Fibroblast of lung (primary cell): ENCODE measurements around the gene GRID1. TPM values are rescaled to one million over a fixed set of nuclear protein-coding genes. Genes with fewer than 3 reads are reported as not detected.

Experiments used
- DNase-seq, 2 donors: peaks; one replicate each; pipeline versions ENCODE4 v3.0.0 to v3.0.0-alpha.2; 2010; ENCODE audit warnings: low read depth in 2 of 2
- H2AFZ ChIP-seq: 2 replicates; pipeline ENCODE4 v1.5.1; 2012; ENCODE audit warnings: low read length, control low read depth, inconsistent platforms
- H3K27ac ChIP-seq: 2 replicates; pipeline ENCODE4 v1.5.1; 2011; ENCODE audit warnings: low read length, control low read depth; ENCODE audit not compliant: insufficient read depth
- H3K27me3 ChIP-seq: 2 replicates; pipeline ENCODE4 v1.5.1; 2011; ENCODE audit warnings: mild to moderate bottlenecking, low read length; ENCODE audit not compliant: control insufficient read depth, insufficient read depth
- H3K36me3 ChIP-seq: 2 replicates; pipeline ENCODE4 v1.5.1; 2011; ENCODE audit warnings: low read length; ENCODE audit not compliant: control insufficient read depth, insufficient read depth
- H3K4me1 ChIP-seq: 2 replicates; pipeline ENCODE4 v1.5.1; 2011; ENCODE audit warnings: low read length; ENCODE audit not compliant: control insufficient read depth, insufficient read depth; ENCODE audit errors: extremely low read depth
- H3K4me2 ChIP-seq: 2 replicates; pipeline ENCODE4 v1.5.1; 2011; ENCODE audit warnings: low read length, control low read depth; ENCODE audit not compliant: insufficient read depth; ENCODE audit errors: extremely low read depth
- H3K4me3 ChIP-seq, 4 experiments: fragments of 200-600 bp in 1 of 4; sonication (generic) in 1 of 4; replicated peaks in 1 of 4; 2 replicates each; pipeline ENCODE4 v1.5.1; 2011 to 2016; ENCODE audit warnings: low read length in 4 of 4, low read depth in 3 of 4, mild to moderate bottlenecking in 3 of 4, control low read depth in 2 of 4, inconsistent platforms in 1 of 4, mixed read lengths in 1 of 4; ENCODE audit not compliant: insufficient read depth in 1 of 4; ENCODE audit errors: control extremely low read depth in 1 of 4
- H3K79me2 ChIP-seq: 2 replicates; pipeline ENCODE4 v1.5.1; 2012; ENCODE audit warnings: mild to moderate bottlenecking, low read length, inconsistent platforms; ENCODE audit not compliant: control insufficient read depth, insufficient read depth
- H3K9ac ChIP-seq: 2 replicates; pipeline ENCODE4 v1.5.1; 2011; ENCODE audit warnings: mild to moderate bottlenecking, low read length, control low read depth; ENCODE audit not compliant: insufficient read depth
- H3K9me3 ChIP-seq: 2 replicates; pipeline ENCODE4 v1.5.1; 2012; ENCODE audit warnings: low read depth, low read length; ENCODE audit not compliant: control insufficient read depth, insufficient read depth
- H4K20me1 ChIP-seq: 2 replicates; pipeline ENCODE4 v1.5.1; 2011; ENCODE audit warnings: low read length; ENCODE audit not compliant: control insufficient read depth, insufficient read depth; ENCODE audit errors: extremely low read depth
- CTCF ChIP-seq, 2 donors: IDR thresholded peaks in 1 of 2; conservative IDR thresholded peaks in 1 of 2; 1 replicate in 1 of 2; 2 replicates in 1 of 2; pipeline ENCODE4 v1.5.1; 2011 to 2012; ENCODE audit warnings: low read length in 2 of 2, control low read depth in 1 of 2, inconsistent platforms in 1 of 2, low read depth in 1 of 2, mild to moderate bottlenecking in 1 of 2
- EZH2 ChIP-seq: IDR thresholded peaks from 2 replicates; pipeline ENCODE4 v1.5.1; 2012; ENCODE audit warnings: low read length, control low read depth, mild to moderate bottlenecking; ENCODE audit errors: missing control alignments
- polyA plus RNA-seq, 2 donors: library from polyadenylated mRNA; depleted of rRNA in 1 of 2; stranded (reverse) in 1 of 2; unstranded in 1 of 2; fragments of >200 nt; gene quantifications; 2 replicates each; pipeline ENCODE4 v1.2.1, GENCODE V29; 2011 to 2012; ENCODE audit warnings: missing spikeins in 1 of 2
- total RNA-seq: library from RNA; depleted of rRNA; stranded (reverse); fragments of >200 nt; gene quantifications from 2 replicates; pipeline ENCODE4 v1.2.1, GENCODE V29; 2014

Gene GRID1
- total and polyA plus RNA-seq, 2 donors (not counting 1 experiment from before 2014, with no cell fraction given): 0.03 to 0.33 TPM

GRCh38 chr10:86091216-86091615 lies 275.4 kb downstream of the GRID1 start:
- H3K27me3 ChIP-seq: no peaks in the 10 kb centered on the region
- no peaks in the 10 kb centered on the region for H3K79me2 ChIP-seq
- H3K27ac ChIP-seq: no peak overlapping the region
- no peak overlapping the region for H3K4me3 ChIP-seq
- no peak for DNase-seq
- H3K4me1 ChIP-seq: no peaks in the 10 kb centered on the region
- H3K9ac ChIP-seq: no peak overlapping the region
- H4K20me1 ChIP-seq: no peaks in the 10 kb centered on the region
- H3K9me3 ChIP-seq: no peaks in the 10 kb centered on the region
- H2AFZ ChIP-seq: no peak overlapping the region
- no peaks in the 10 kb centered on the region for H3K36me3 ChIP-seq
- H3K4me2 ChIP-seq: no peak overlapping the region
- no peak for TF ChIP-seq CTCF (conservative IDR thresholded peaks at IDR 0.05 in 1 of 2, IDR thresholded peaks at IDR 0.05 in 1 of 2; ENCODE audit: low read depth in 1 of 2, low read length in 2 of 2)
- no peak for TF ChIP-seq EZH2

GRCh38 chr10:86090807-86091206 lies 275.8 kb downstream of the GRID1 start:
- DNase-seq: no peak
- no peaks in the 10 kb centered on the region for H3K9me3 ChIP-seq
- no peak overlapping the region for H2AFZ ChIP-seq
- no peaks in the 10 kb centered on the region for H3K36me3 ChIP-seq
- no peaks in the 10 kb centered on the region for H4K20me1 ChIP-seq
- H3K9ac ChIP-seq: no peak overlapping the region
- H3K4me2 ChIP-seq: no peak overlapping the region
- no peaks in the 10 kb centered on the region for H3K27me3 ChIP-seq
- no peaks in the 10 kb centered on the region for H3K79me2 ChIP-seq
- H3K27ac ChIP-seq: no peak overlapping the region
- TF ChIP-seq CTCF (conservative IDR thresholded peaks at IDR 0.05 in 1 of 2, IDR thresholded peaks at IDR 0.05 in 1 of 2; ENCODE audit: low read depth in 1 of 2, low read length in 2 of 2) (no peak), EZH2 (no peak)
- H3K4me1 ChIP-seq: no peaks in the 10 kb centered on the region
- H3K4me3 ChIP-seq: no peak overlapping the region

GRCh38 chr10:86087716-86088115 lies 278.9 kb downstream of the GRID1 start:
- H3K9ac ChIP-seq: no peak overlapping the region
- H3K79me2 ChIP-seq: no peaks in the 10 kb centered on the region
- H3K27me3 ChIP-seq: no peaks in the 10 kb centered on the region
- no peaks in the 10 kb centered on the region for H3K4me1 ChIP-seq
- H4K20me1 ChIP-seq: no peaks in the 10 kb centered on the region
- TF ChIP-seq CTCF (conservative IDR thresholded peaks at IDR 0.05 in 1 of 2, IDR thresholded peaks at IDR 0.05 in 1 of 2; ENCODE audit: low read depth in 1 of 2, low read length in 2 of 2) (no peak), EZH2 (no peak)
- H3K4me3 ChIP-seq: no peak overlapping the region
- H3K9me3 ChIP-seq: no peaks in the 10 kb centered on the region
- no peaks in the 10 kb centered on the region for H3K36me3 ChIP-seq
- H3K4me2 ChIP-seq: no peak overlapping the region
- no peak overlapping the region for H3K27ac ChIP-seq
- DNase-seq: no peak
- no peak overlapping the region for H2AFZ ChIP-seq
